ENCODE measurements around the gene PRDM11. TPM values are rescaled to one million over a fixed set of nuclear protein-coding genes. Genes with fewer than 3 reads are reported as not detected.

PRDM11 gene
- total and polyA plus RNA-seq, 2 of the 8 experiments (the other 6 are each of a cell fraction or from before 2014, with no cell fraction given) = 3.6 to 11.7 TPM

- no peak overlapping the region for H2BK5ac ChIP-seq (ENCODE audit: low read depth, low read length)
- no peak overlapping the region for H3K4ac ChIP-seq (replicated peaks; ENCODE audit: insufficient read length, low read depth, low read length)
- WGBS, 2 experiments (ENCODE audit: extremely low coverage in 1 of 2, insufficient coverage in 1 of 2, insufficient read length in 1 of 2, insufficient replicate concordance in 2 of 2, low coverage in 1 of 2, low lambda C conversion rate in 2 of 2, missing lambda C conversion rate in 1 of 2) = 83% methylated on average over 4 of the region's 4 CpGs; no CpG with 5 or more reads in 1 of the 2 experiments
- H3K23ac ChIP-seq (ENCODE audit: insufficient read length) = no peak overlapping the region
- H3K27me3 ChIP-seq (replicated peaks in 1 of 4; ENCODE audit: control insufficient read depth in 3 of 4, extremely low read depth in 1 of 4, insufficient read depth in 3 of 4, low read length in 3 of 4) = peaks cover 0 to 7% (median under 1%) of the 10 kb centered on the region in 4 experiments; a peak in 3 of 7 replicates
- no peak overlapping the region for H3K4me2 ChIP-seq (ENCODE audit: insufficient read depth in 1 of 2, low read depth in 2 of 2, low read length in 2 of 2)
- no peak overlapping the region for H4K91ac ChIP-seq (replicated peaks; ENCODE audit: insufficient read length, low read length)
- H3K23me2 ChIP-seq (ENCODE audit: low read depth, low read length) = no peaks in the 10 kb centered on the region; the same call in 1 of the 2 replicates
- no peak overlapping the region for H4K5ac ChIP-seq (ENCODE audit: insufficient read length, low read depth, low read length)
- ChIA-PET POLR2A (ENCODE audit: partially characterized antibody) (no interaction called here), CTCF (ENCODE audit: partially characterized antibody) (interaction anchor here (0.9 to 13.0 kb wide), 5 partner anchors 14 to 50 kb away, joined by 3 to 211 read pairs (median 3); partner anchors contain the start of gene SYT13)
- no peak overlapping the region for H2BK15ac ChIP-seq (ENCODE audit: low read length)
- H3K14ac ChIP-seq (ENCODE audit: insufficient read length) = no peak overlapping the region
- DNase-seq (ENCODE audit: low read depth in 1 of 2, low spot score in 2 of 2) (no peak), FAIRE-seq (no peak)
- no peak overlapping the region for H3K4me3 ChIP-seq (ENCODE audit: extremely low read depth in 1 of 4, insufficient read depth in 2 of 4, low read depth in 3 of 4, low read length in 4 of 4)
- H2AFZ ChIP-seq (ENCODE audit: low read length) = no peak overlapping the region
- no peak overlapping the region for H2BK120ac ChIP-seq (replicated peaks; ENCODE audit: low read depth, low read length)
- no peak overlapping the region for H2BK12ac ChIP-seq (ENCODE audit: low read depth, low read length)
- no peaks in the 10 kb centered on the region for H3K9me3 ChIP-seq (ENCODE audit: insufficient read depth in 2 of 2, low read depth in 1 of 2, low read length in 1 of 2)
- H3K79me1 ChIP-seq (ENCODE audit: low read depth, low read length) = no peaks in the 10 kb centered on the region
- H3K4me1 ChIP-seq (replicated peaks in 1 of 4; ENCODE audit: control insufficient read depth in 3 of 4, insufficient read depth in 4 of 4, low read length in 3 of 4) = peaks cover 0 to 2% (median 0%) of the 10 kb centered on the region in 4 experiments; a peak in 1 of 7 replicates
- H3K9ac ChIP-seq (replicated peaks in 1 of 4; ENCODE audit: extremely low read depth in 1 of 4, low read depth in 3 of 4, low read length in 3 of 4) = no peak overlapping the region
- H3K79me2 ChIP-seq (ENCODE audit: control insufficient read depth in 1 of 2, insufficient read depth in 2 of 2, low read length in 2 of 2) = no peaks in the 10 kb centered on the region
- no peak overlapping the region for H3K27ac ChIP-seq (ENCODE audit: low read depth, low read length)
- no peak overlapping the region for H2BK20ac ChIP-seq (ENCODE audit: low read length)
- no peaks in the 10 kb centered on the region for H3K36me3 ChIP-seq (ENCODE audit: control insufficient read depth in 2 of 4, insufficient read depth in 4 of 4, low read length in 3 of 4)
- H3K18ac ChIP-seq (ENCODE audit: extremely low read depth, low read length) = no peak overlapping the region
- no peak overlapping the region for H2AK5ac ChIP-seq (ENCODE audit: low read depth, low read length)
- no peak overlapping the region for H3K56ac ChIP-seq (replicated peaks; ENCODE audit: insufficient read length, low read depth, low read length)
- H4K20me1 ChIP-seq (replicated peaks in 1 of 2; ENCODE audit: control insufficient read depth in 1 of 2, insufficient read depth in 2 of 2, low read length in 2 of 2) = no peaks in the 10 kb centered on the region
- H4K8ac ChIP-seq (ENCODE audit: extremely low read depth, insufficient read depth, low read length) = no peak overlapping the region
- TF ChIP-seq YY1 (IDR thresholded peaks at IDR 0.05; ENCODE audit: low read depth, low read length) = no peak
- no peak for TF ChIP-seq ASH2L (IDR thresholded peaks at IDR 0.05; ENCODE audit: low read length)
- TF ChIP-seq KDM1A (IDR thresholded peaks at IDR 0.05; ENCODE audit: borderline replicate concordance, low read length) = no peak
- TF ChIP-seq RFX5 (IDR thresholded peaks at IDR 0.05; ENCODE audit: borderline replicate concordance, low read depth, low read length) = no peak
Measured at GRCh38 chr11:45270946-45271716, 124.7 kb downstream of the PRDM11 start.

Measured in H1 (cell line).